Mucosa of stomach (tissue), 1 donor: ENCODE measurements around the gene ZNF524.

Source experiments
- H3K27me3 ChIP-seq: one replicate; pipeline ENCODE4 v1.7.0; 2013; ENCODE audit warnings: mild to moderate bottlenecking, low read length; ENCODE audit not compliant: control insufficient read depth, insufficient read depth
- H3K36me3 ChIP-seq: one replicate; pipeline ENCODE4 v1.7.0; 2013; ENCODE audit warnings: low read length; ENCODE audit not compliant: control insufficient read depth, insufficient read depth
- H3K4me1 ChIP-seq: one replicate; pipeline ENCODE4 v1.7.0; 2013; ENCODE audit warnings: mild to moderate bottlenecking, low read length; ENCODE audit not compliant: control insufficient read depth, insufficient read depth
- H3K4me3 ChIP-seq: one replicate; pipeline ENCODE4 v1.7.0; 2013; ENCODE audit warnings: low read length
- H3K9ac ChIP-seq: one replicate; pipeline ENCODE4 v1.7.0; 2013; ENCODE audit warnings: mild to moderate bottlenecking, low read length, moderate library complexity
- H3K9me3 ChIP-seq: one replicate; pipeline ENCODE4 v1.7.0; 2013; ENCODE audit warnings: mild to moderate bottlenecking, low read length, moderate library complexity; ENCODE audit not compliant: control insufficient read depth
- donor health status: Pancreatic carcinoma.

The ZNF524 gene

DNA sequence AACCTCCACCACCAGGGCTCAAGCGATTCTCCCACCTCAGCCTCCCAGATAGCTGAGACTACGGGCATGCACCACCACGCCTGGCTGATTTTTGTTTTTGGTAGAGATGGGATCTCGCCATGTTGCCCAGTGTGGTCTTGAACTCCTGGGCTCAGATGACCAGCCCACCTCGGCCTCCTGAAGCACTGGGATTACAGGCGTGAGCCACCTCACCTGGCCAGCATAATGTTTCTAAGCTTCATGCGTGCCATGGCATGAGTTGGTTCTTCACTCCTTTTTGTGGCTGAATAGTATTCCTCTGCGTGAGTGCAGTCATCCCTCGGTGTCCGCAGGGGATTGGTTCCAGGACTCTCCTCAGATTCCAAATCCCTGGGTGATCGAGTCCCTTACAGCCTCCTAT, 15.2 kb upstream of the ZNF524 start:
- H3K4me1 ChIP-seq = peaks cover 22% of the 10 kb centered on the region
- no peak overlapping the region for H3K4me3 ChIP-seq
- H3K9ac ChIP-seq = no peak overlapping the region
- no peaks in the 10 kb centered on the region for H3K9me3 ChIP-seq
- no peaks in the 10 kb centered on the region for H3K36me3 ChIP-seq
- no peaks in the 10 kb centered on the region for H3K27me3 ChIP-seq

DNA sequence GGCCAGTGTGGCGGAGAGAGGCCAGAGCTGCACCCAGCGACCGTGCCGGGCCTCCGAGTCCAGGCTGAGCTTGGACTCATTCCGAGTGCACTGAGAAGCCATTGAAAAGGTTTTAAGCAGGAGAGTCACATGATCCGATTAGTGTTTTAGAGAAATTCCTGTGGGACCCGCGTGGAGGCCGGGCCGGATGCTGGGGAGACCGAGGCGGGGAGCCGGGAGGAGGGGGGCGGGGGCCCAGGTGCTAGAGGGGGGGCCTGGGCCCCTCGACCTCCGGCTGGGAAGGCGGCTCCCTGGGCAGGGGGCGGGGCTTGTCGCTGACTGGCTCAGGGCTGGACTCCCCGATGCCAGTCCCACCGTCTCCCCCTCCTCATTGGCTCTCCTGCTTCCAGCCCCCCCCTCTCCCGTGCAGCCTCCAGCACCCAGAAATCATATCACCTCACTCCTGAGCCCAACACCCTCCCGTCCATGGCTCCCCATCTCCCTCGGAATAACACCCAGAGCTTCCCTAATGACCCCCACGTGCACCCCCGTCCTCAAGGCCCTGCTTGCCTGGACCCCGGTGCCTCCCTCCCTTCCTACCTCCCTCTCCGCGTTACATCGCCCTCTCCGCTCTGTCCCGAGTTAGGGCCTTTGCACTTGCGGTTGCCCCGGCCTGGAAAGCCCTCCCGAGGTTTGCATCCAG, 14.3 kb upstream of the ZNF524 start:
- Histone ChIP-seq H3K4me3 (no peak overlapping the region), H3K4me1 (peaks cover 22% of the 10 kb centered on the region), H3K27me3 (no peaks in the 10 kb centered on the region), H3K36me3 (no peaks in the 10 kb centered on the region), H3K9ac (no peak overlapping the region), H3K9me3 (no peaks in the 10 kb centered on the region)

- H3K4me1 ChIP-seq = peaks cover 11% of the 10 kb centered on the region
- H3K36me3 ChIP-seq = no peaks in the 10 kb centered on the region
- no peaks in the 10 kb centered on the region for H3K9me3 ChIP-seq
- H3K4me3 ChIP-seq = peak overlapping the region; percentile 5
- no peaks in the 10 kb centered on the region for H3K27me3 ChIP-seq
- H3K9ac ChIP-seq = no peak overlapping the region
These were observed 13.0 kb upstream of the ZNF524 start for GRCh38 chr19:55586976-55587668.

GRCh38 chr19:55588738-55589137, 11.3 kb upstream of the ZNF524 start:
- no peaks in the 10 kb centered on the region for H3K27me3 ChIP-seq
- H3K4me3 ChIP-seq = no peak overlapping the region
- no peaks in the 10 kb centered on the region for H3K36me3 ChIP-seq
- H3K4me1 ChIP-seq = peaks cover 11% of the 10 kb centered on the region
- no peaks in the 10 kb centered on the region for H3K9me3 ChIP-seq
- H3K9ac ChIP-seq = no peak overlapping the region

DNA sequence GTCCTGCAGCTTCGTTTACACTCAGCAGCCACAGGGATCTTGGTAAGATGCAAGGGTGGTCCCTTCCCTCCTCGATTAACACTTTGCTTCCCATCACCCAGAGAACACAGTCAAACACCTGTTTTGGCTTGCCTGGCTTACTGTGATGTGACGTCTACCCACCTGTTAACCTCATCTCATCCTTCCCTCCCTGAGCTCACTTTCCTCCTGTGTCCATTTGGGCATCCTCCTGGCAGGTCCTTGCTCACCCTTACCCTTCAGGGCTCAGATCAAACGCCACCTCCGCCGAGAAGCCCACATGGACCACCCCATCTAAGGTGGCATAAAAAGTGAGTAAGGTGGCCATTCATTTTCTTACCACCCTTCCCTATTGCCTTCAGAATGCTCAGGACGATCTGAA, 10.0 kb upstream of the ZNF524 start:
- Histone ChIP-seq H3K9me3 (no peaks in the 10 kb centered on the region), H3K9ac (no peak overlapping the region), H3K4me1 (peaks cover 11% of the 10 kb centered on the region), H3K4me3 (no peak overlapping the region), H3K27me3 (no peaks in the 10 kb centered on the region), H3K36me3 (no peaks in the 10 kb centered on the region)

GRCh38 chr19:55590617-55591016, 9.5 kb upstream of the ZNF524 start:
- peak overlapping the region; percentile 12 for H3K4me3 ChIP-seq
- no peaks in the 10 kb centered on the region for H3K36me3 ChIP-seq
- peaks cover 11% of the 10 kb centered on the region for H3K4me1 ChIP-seq
- no peaks in the 10 kb centered on the region for H3K27me3 ChIP-seq
- no peak overlapping the region for H3K9ac ChIP-seq
- H3K9me3 ChIP-seq = no peaks in the 10 kb centered on the region

- no peak overlapping the region for H3K4me3 ChIP-seq
- H3K27me3 ChIP-seq = no peaks in the 10 kb centered on the region
- H3K4me1 ChIP-seq = peaks cover 4% of the 10 kb centered on the region
- no peaks in the 10 kb centered on the region for H3K36me3 ChIP-seq
- no peak overlapping the region for H3K9ac ChIP-seq
- no peaks in the 10 kb centered on the region for H3K9me3 ChIP-seq
These were observed 8.5 kb upstream of the ZNF524 start for GRCh38 chr19:55591555-55591954.

DNA sequence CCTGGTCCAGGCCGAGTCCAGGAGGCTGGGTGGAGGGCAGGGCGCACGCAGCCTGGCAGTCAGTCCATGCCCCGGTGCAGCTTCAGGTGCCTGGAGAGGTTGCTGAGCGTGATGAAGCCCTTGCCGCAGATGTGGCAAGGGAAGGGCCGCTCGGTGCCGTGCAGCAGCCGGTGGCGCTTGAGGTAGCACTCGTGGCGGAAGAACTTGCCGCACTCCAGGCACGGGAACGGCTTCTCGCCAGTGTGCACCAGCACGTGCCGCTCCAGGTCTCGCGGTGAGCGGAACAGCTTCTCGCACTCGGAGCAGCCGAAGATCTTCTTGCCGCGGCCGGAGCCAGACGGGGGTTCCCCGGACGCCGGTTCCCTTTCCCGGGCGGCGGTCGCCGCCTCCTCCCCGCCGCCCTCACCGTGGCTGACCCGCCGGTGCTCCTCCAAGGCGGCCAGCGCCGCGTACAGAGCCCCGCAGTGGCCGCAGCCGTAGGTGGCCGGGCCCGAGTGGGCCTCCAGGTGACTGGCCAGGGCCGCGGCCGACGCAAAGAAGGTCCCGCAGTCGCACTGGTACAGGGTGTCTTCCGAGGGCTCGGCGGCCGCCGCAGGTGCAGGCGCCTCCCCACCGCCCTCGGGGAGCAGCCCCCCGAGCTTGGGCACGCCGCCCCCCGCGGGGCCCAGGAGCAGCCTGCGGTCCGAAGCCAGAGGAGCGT, 7.5 kb upstream of the ZNF524 start:
- no peaks in the 10 kb centered on the region for H3K27me3 ChIP-seq
- no peaks in the 10 kb centered on the region for H3K9me3 ChIP-seq
- H3K4me1 ChIP-seq = no peaks in the 10 kb centered on the region
- H3K4me3 ChIP-seq = no peak overlapping the region
- H3K36me3 ChIP-seq = no peaks in the 10 kb centered on the region
- H3K9ac ChIP-seq = no peak overlapping the region

GRCh38 chr19:55593096-55593772, 6.9 kb upstream of the ZNF524 start:
- no peaks in the 10 kb centered on the region for H3K9me3 ChIP-seq
- no peaks in the 10 kb centered on the region for H3K27me3 ChIP-seq
- H3K36me3 ChIP-seq = no peaks in the 10 kb centered on the region
- H3K9ac ChIP-seq = no peak overlapping the region
- no peaks in the 10 kb centered on the region for H3K4me1 ChIP-seq
- no peak overlapping the region for H3K4me3 ChIP-seq

DNA sequence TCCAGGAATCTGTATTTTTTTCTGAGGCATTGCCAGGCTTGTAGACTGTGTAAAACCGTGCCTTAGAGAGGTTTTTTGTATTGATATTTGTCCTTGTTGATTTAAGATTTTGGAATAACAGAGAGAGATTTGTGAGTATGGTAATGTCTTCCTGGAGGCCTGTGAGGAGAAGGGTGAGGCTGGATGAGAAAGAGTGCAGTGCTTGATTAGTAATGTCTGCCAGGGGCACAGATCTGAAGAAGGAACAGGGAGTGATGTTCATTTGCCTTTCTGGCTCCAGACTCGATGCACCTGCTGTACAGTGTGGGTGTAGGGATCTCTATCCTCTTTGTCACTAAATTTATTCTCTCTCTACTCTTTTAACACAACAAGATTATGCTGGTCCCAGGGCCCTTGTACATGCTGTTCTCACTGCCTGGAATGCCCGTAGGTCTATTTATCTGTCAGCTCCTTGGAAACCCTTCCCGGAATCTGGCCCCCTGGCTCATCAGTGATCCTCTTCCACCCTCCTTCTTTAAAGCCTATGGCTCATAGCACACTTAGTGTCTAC, 5.0 kb upstream of the ZNF524 start:
- H3K4me1 ChIP-seq = no peaks in the 10 kb centered on the region
- H3K27me3 ChIP-seq = no peaks in the 10 kb centered on the region
- no peaks in the 10 kb centered on the region for H3K9me3 ChIP-seq
- no peak overlapping the region for H3K4me3 ChIP-seq
- no peaks in the 10 kb centered on the region for H3K36me3 ChIP-seq
- no peak overlapping the region for H3K9ac ChIP-seq

DNA sequence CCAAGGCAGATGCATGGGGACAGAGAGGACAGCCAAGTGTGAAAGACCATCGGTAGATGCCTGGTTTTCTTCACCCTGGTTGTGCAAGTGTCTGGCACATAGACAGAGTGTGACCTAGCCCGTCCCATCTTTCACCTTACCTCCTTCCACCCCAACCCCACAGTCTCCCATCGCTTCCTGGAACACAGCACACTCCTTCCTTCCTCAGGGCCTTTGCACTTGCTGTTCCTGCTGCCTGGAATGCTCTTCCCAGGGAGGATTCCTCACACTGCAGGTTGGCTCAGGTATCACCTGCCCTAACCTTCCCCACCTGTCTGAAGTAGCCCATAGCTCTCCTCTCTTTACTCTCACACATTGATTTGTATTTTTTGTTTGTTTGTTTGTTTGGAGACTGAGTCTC, 3.8 kb upstream of the ZNF524 start:
- Histone ChIP-seq H3K9ac (no peak overlapping the region), H3K9me3 (no peaks in the 10 kb centered on the region), H3K36me3 (no peaks in the 10 kb centered on the region), H3K27me3 (no peaks in the 10 kb centered on the region), H3K4me1 (peaks cover 8% of the 10 kb centered on the region), H3K4me3 (no peak overlapping the region)

DNA sequence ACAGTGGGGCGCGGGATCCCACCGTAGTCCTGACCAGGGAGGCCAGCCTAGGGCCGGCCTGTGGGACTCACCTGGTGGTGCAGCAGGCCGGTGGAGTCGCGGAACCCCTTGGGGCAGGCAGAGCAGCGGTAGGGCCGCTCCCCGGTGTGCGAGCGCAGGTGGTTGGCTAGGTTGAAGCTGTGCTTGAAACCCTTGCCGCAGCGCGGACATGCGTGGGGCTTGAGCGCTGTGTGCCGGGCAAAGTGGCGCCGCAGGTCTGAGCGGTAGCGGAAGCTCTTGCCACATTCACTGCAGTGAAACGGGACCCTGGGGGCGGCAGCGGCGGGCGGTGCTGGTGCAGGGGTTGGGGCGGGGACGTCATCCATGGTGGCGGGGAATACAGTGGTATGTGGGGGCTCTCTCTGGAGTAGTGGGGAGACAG, 2.6 kb upstream of the ZNF524 start:
- H3K36me3 ChIP-seq = no peaks in the 10 kb centered on the region
- no peak overlapping the region for H3K4me3 ChIP-seq
- H3K9me3 ChIP-seq = no peaks in the 10 kb centered on the region
- H3K9ac ChIP-seq = no peak overlapping the region
- H3K4me1 ChIP-seq = peaks cover 10% of the 10 kb centered on the region
- no peaks in the 10 kb centered on the region for H3K27me3 ChIP-seq
